Large intestine (tissue), 3 donors: Measurements from ENCODE around the gene MARCHF3. TPM values are rescaled to one million over a fixed set of nuclear protein-coding genes. Genes with fewer than 3 reads are reported as not detected.

Experiments used
- DNase-seq, 2 donors: peaks; one replicate each; pipeline versions ENCODE4 v3.0.0 to v3.0.0-alpha.2; 2013
- H3K27ac ChIP-seq: one replicate; pipeline ENCODE4 v1.5.1; 2013; ENCODE audit warnings: low read length
- H3K27me3 ChIP-seq: 2 replicates; pipeline ENCODE4 v1.6.1; 2013; ENCODE audit warnings: low read length; ENCODE audit not compliant: control insufficient read depth, insufficient read depth
- H3K36me3 ChIP-seq: 2 replicates; pipeline ENCODE4 v1.6.1; 2013; ENCODE audit warnings: low read length; ENCODE audit not compliant: control insufficient read depth, insufficient read depth
- H3K4me1 ChIP-seq: one replicate; pipeline ENCODE4 v1.6.1; 2013; ENCODE audit warnings: low read length; ENCODE audit not compliant: control insufficient read depth, insufficient read depth
- H3K4me3 ChIP-seq: one replicate; pipeline ENCODE4 v1.5.1; 2013; ENCODE audit warnings: low read length
- H3K9me3 ChIP-seq: one replicate; pipeline ENCODE4 v1.6.1; 2013; ENCODE audit warnings: mild to moderate bottlenecking, low read depth, low read length, moderate library complexity; ENCODE audit not compliant: control insufficient read depth
- WGBS: methylation state at CpG from one replicate; pipeline ENCODE4 v1.1.5; 2013; ENCODE audit warnings: low lambda C conversion rate; ENCODE audit not compliant: insufficient coverage; 5-methylcytosine and 5-hydroxymethylcytosine counted together
- polyA plus RNA-seq: library from polyadenylated mRNA; unstranded; fragments of 120-200 nt; gene quantifications from one replicate; pipeline ENCODE4 v1.2.1, GENCODE V29; 2013

The MARCHF3 gene
- polyA plus RNA-seq, 1 donor = 6.5 TPM

DNA sequence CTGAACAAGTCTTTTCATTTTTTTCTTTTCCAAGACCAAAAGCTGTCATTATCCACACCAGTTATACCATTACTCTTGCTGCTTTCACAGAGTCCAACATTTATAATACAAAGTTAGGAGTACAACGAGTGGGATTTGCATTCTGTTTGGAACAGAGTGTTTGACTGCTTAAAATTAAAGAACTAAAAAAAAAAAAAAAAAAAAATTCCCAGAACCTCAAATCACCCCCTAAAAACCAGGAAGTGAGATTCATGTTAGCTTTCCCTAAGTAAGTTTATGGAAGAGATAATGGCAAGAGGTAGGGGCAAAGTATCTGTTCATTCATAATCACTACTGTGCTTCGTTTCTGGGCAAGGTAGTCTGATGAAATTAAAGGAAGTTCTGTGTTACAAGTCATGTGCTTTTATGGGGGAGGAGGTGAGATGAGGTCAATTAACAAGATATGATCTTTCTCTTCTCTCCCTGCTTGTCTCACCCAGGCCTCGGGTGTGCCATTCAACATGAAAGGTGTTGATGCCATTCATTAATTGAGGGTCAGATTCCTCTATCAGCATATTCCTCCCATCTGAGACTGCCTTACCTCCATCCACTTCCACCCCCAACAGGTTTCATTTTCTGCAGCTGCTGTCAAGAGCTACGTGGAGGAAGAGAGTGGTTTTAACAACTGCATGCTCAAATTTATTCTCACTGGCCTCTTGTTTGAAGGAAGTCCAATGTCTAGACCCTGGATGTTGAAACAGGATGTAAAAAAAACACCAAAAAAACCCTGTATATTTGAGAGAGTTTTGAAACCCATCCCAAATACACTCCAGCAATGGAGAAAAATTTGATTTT lies 58.1 kb downstream of the MARCHF3 start:
- Histone ChIP-seq H3K9me3 (no peaks in the 10 kb centered on the region), H3K27ac (no peak overlapping the region), H3K4me3 (no peak overlapping the region), H3K27me3 (no peaks in the 10 kb centered on the region), H3K36me3 (no peaks in the 10 kb centered on the region), H3K4me1 (no peaks in the 10 kb centered on the region)
- WGBS = 50% methylated on average over 2 of the region's 4 CpGs
- DNase-seq = peak; percentile 32 to 81

DNA sequence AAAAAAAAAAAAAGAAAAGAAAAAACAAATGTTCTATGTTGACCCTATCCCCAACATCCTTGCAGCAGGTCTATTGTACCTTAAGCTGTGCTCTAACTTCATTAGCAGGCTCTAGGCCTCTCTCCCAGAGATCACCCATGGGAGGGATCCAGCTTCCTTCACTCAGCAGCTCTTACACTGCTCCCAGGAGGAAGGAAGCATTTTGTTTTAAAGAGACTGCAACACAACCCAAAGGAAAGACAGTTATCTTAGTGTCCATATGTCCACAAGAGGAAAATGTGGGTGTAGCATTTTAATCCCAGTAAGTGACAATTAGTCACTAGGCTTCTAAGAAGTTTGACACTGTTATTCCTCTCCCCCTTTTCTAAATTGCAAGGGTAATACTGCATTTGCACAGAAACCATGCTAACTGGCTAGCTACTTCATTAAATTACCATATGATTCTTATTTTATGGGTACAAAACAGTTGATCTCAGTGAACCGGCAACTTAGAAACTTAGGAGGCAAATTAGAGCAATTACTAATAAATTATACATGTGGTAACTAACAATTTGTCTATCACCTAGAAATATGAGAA lies 58.8 kb downstream of the MARCHF3 start:
- Histone ChIP-seq H3K9me3 (no peaks in the 10 kb centered on the region), H3K4me3 (no peak overlapping the region), H3K27me3 (no peaks in the 10 kb centered on the region), H3K27ac (no peak overlapping the region), H3K4me1 (no peaks in the 10 kb centered on the region), H3K36me3 (no peaks in the 10 kb centered on the region)
- no peak for DNase-seq
- WGBS = no CpG with 5 or more reads among the region's 1 CpG

DNA sequence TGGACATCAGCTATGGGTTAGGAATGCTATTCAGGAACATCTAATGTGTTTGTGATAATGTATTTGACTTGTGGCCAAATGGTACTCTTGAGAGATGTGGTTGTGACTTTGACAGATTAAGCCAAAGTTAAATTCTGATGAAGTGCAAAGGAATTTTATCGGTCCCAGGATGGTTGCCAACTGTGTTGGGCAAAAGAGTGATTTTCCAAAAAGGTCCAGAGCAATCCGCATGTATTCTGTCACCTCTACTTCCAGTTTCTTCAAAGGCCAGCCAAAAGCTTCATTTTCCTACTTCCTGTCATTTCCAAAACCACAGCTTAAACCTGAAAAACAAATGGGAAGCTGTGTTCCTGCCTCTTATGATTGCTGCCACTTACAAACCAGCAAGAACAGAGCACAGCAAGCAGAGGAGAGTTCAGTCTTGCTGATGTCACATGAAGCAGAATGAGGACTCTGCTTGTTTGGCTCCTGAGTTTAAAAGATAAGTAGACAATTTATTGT lies 59.8 kb downstream of the MARCHF3 start:
- Histone ChIP-seq H3K4me3 (no peak overlapping the region), H3K36me3 (no peaks in the 10 kb centered on the region), H3K4me1 (no peaks in the 10 kb centered on the region), H3K27ac (no peak overlapping the region), H3K9me3 (no peaks in the 10 kb centered on the region), H3K27me3 (no peaks in the 10 kb centered on the region)
- WGBS = no CpG with 5 or more reads among the region's 2 CpGs
- no peak for DNase-seq

DNA sequence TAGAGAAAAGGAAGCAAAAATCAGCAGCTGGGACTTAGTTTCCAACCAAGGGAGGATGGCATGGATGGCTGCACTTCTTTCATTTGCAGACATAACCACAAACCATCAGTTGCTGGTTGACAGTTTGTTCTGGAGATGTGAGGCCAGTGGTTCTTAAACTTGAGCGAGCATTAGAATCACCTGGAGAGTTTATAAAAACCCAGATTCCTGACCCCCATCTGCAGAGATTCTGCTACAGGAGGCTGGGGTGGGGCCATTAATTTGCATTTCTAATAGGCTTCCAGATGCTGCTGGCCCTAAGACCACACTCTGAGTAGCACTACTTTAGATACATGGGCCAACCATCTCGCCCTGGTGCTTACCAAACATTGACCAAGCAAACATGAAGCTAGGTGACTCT lies 60.8 kb downstream of the MARCHF3 start:
- no peak overlapping the region for H3K4me3 ChIP-seq
- H3K36me3 ChIP-seq = no peaks in the 10 kb centered on the region
- no peaks in the 10 kb centered on the region for H3K27me3 ChIP-seq
- WGBS = no CpG with 5 or more reads among the region's 2 CpGs
- H3K4me1 ChIP-seq = no peaks in the 10 kb centered on the region
- H3K27ac ChIP-seq = no peak overlapping the region
- no peaks in the 10 kb centered on the region for H3K9me3 ChIP-seq
- DNase-seq = no peak

DNA sequence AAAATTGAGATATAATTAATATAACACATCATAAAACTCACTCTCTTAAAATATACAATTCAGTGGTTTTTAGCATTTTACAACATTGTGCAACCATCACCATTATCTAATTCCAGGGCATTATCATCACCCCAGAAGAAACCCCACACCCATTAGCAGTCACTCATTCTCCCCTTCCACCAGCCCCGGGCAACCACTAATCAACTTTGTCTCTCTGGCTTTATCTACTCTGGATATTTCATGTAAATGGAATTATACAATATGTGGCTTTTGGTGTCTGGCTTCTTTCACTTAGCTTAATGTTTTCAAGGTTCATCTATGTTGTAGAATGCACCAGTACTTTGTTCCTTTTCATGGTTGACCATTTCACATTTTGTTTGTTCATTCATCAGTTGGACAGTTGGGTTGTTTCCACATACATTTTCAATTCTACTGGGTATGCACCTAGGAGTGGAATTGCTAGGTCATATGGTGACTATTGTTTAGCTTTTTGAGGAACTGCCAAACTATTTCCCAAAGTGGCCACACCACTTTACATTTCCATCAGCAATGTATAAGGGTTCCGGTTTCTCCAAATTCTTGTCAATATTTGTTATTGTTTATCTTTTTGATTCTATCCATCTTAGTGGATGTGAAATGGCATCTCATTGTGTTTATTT lies 62.4 kb downstream of the MARCHF3 start:
- Histone ChIP-seq H3K36me3 (no peaks in the 10 kb centered on the region), H3K27ac (no peak overlapping the region), H3K27me3 (no peaks in the 10 kb centered on the region), H3K9me3 (no peaks in the 10 kb centered on the region), H3K4me3 (no peak overlapping the region), H3K4me1 (no peaks in the 10 kb centered on the region)
- WGBS = no CpG with 5 or more reads among the region's 2 CpGs
- no peak for DNase-seq

DNA sequence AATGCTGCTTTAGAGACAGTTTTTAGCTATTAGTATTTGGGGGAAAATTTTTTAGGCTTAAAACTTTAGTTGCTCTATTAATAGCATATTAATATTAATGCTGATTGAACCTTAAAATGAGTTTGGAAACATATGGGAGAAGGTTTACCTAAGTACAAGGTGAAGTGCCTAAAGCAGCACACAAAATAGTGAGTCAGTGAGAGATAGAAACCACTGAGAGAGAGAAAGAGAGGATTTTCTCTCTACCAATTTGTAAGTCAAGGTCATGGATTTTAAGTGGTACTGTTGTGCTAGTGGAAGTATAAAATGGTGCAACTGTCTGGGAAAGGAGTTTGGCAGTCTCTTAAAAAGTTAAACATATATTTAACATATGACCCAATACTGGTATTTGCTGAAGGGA lies 64.9 kb downstream of the MARCHF3 start:
- Histone ChIP-seq H3K27me3 (no peaks in the 10 kb centered on the region), H3K4me1 (no peaks in the 10 kb centered on the region), H3K36me3 (no peaks in the 10 kb centered on the region), H3K9me3 (no peaks in the 10 kb centered on the region), H3K4me3 (no peak overlapping the region), H3K27ac (no peak overlapping the region)
- DNase-seq = no peak

DNA sequence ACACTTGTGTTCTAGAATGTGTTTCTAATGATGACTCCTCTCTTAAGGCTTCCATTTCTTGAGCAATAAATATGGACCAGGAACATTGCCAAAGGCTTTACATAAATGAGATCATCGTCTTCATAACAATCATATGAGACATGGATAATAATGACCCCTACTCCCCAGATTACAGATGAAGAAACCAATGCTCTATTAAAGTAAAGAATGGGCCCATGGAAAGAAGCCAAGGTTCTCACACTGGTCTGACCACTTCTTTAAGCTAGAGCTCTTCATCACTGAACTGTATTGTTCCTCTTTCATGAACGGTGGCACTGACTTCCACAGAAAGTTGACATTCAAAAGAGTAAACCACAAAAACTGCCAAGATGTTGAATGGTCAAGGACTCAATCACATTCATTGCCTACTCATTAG lies 65.3 kb downstream of the MARCHF3 start:
- no CpG with 5 or more reads among the region's 2 CpGs for WGBS
- H3K4me3 ChIP-seq = no peak overlapping the region
- no peaks in the 10 kb centered on the region for H3K27me3 ChIP-seq
- no peaks in the 10 kb centered on the region for H3K36me3 ChIP-seq
- no peak overlapping the region for H3K27ac ChIP-seq
- no peaks in the 10 kb centered on the region for H3K9me3 ChIP-seq
- H3K4me1 ChIP-seq = no peaks in the 10 kb centered on the region
- no peak for DNase-seq

DNA sequence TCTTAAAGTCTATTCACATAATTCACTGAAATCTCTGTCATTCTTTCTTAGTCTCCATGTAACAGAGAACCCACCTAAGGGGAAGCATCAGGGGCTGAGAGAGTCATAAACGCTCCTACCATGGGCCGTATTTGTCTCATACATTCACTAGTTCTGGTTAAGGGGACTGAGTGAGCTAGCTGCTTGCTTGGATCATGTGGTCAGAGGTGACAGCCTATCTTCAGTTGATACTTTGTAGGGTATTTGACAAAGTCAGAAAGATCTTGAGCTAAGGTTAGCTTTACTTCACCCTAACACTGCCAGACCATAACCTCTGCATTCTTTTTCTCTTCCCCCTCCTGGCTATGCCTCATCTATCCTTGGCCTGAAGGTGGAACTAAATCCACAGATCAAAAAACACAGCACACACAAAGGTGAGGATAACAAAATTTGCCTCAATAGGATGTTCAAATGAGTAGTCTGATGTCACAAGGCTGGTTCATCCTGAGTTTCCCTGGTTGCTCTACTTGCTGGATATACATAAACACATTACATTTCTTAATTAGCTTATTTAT lies 66.5 kb downstream of the MARCHF3 start:
- Histone ChIP-seq H3K36me3 (no peaks in the 10 kb centered on the region), H3K4me3 (no peak overlapping the region), H3K4me1 (no peaks in the 10 kb centered on the region), H3K9me3 (no peaks in the 10 kb centered on the region), H3K27ac (no peak overlapping the region), H3K27me3 (no peaks in the 10 kb centered on the region)
- no peak for DNase-seq
- WGBS = no CpG with 5 or more reads among the region's 2 CpGs

DNA sequence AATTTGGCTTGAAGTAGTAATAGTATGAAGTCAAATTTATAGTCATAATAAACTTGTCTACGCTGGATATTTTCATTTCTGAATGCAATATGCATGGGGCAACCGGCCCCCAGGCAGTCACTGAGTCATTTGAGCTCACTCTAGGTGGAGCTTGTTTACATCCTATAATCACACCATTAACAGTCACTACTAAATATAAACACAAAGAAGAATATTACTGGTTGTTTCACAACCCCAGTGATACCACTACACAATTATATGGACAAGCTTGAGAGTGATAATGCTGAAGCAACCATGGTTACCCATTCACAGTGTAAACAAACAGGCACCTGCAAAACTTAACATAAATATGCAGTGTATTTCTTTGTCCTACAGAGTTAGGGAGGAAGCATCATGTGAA lies 68.7 kb downstream of the MARCHF3 start:
- Histone ChIP-seq H3K9me3 (no peaks in the 10 kb centered on the region), H3K4me3 (no peak overlapping the region), H3K27me3 (no peaks in the 10 kb centered on the region), H3K36me3 (no peaks in the 10 kb centered on the region), H3K27ac (no peak overlapping the region), H3K4me1 (no peaks in the 10 kb centered on the region)
- WGBS = 100% methylated on average over 1 of the region's 2 CpGs
- no peak for DNase-seq

DNA sequence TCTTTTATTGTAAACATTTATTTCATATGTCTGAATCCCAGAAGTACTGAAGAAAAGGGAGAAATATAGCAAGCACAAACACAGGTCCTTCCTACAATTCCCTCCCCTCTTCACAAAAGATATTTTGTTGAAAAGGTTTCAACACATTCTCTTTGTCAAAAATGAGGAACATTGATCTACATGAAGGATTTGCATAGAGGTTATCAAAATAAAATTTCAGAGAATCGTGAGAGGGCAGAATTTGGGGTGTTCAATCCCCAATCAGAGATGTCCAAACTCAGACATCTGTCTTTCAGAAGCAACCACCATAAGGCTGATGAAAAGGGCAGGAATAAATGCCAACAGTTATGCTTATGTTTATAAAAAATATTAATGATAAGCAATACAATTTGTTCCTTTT lies 69.2 kb downstream of the MARCHF3 start:
- no peaks in the 10 kb centered on the region for H3K36me3 ChIP-seq

More for the DNA sequence above, 69.2 kb downstream of the MARCHF3 start:
- 83% methylated on average over 1 of the region's 1 CpG for WGBS
- Histone ChIP-seq H3K27ac (no peak overlapping the region), H3K4me1 (no peaks in the 10 kb centered on the region), H3K9me3 (no peaks in the 10 kb centered on the region), H3K4me3 (no peak overlapping the region), H3K27me3 (no peaks in the 10 kb centered on the region)
- no peak for DNase-seq
